Measurements from ENCODE around the gene CD1C.

GRCh38 chr1:158334526-158335212, 44.9 kb downstream of the CD1C start:
- TF ChIP-seq CTCF (IDR thresholded peaks at IDR 0.05; ENCODE audit: borderline replicate concordance, extremely low read depth, low read length, poor library complexity, severe bottlenecking) (no peak), EZH2 (IDR thresholded peaks at IDR 0.05; ENCODE audit: borderline replicate concordance, low read depth, low read length, severe bottlenecking) (no peak)
